Astrocyte (in vitro differentiated cells and primary cell): ENCODE results near the gene POSTN.

ENCODE experiments used
- CTCF ChIP-seq: IDR thresholded peaks from 2 replicates; pipeline ENCODE4 v1.5.1; 2011; ENCODE audit warnings: low read depth, mild to moderate bottlenecking, inconsistent platforms, low read length, moderate library complexity; ENCODE audit not compliant: insufficient read depth
- EZH2 ChIP-seq: IDR thresholded peaks from 2 replicates; pipeline ENCODE4 v1.6.1; 2012; ENCODE audit warnings: mild to moderate bottlenecking, low read length, inconsistent platforms; ENCODE audit not compliant: insufficient read depth

- no peak for TF ChIP-seq CTCF
- TF ChIP-seq EZH2 = no peak
Measured at GRCh38 chr13:37529751-37530385, 68.7 kb downstream of the POSTN start.
